CD4-positive, alpha-beta memory T cell (primary cell): ENCODE measurements around the gene TUBD1. TPM values are rescaled to one million over a fixed set of nuclear protein-coding genes. Genes with fewer than 3 reads are reported as not detected.
A peak's percentile ranks its signal among the peaks of the same experiment; 100 is the strongest.
"Not testable (repeated sequence)": the region's sequence is repeated elsewhere in the genome, so short reads cannot be mapped to it uniquely, and the experiment has no call there.

ENCODE experiments used
- CTCF ChIA-PET: fragments of 350-600 bp; sonication (Branson Sonifier 250); formaldehyde crosslinking; loops from one replicate; lab custom pipeline; 2021; ENCODE audit warnings: inconsistent platforms; ENCODE audit not compliant: partially characterized antibody; lab: Charles Lee
- POLR2A ChIA-PET: fragments of 350-600 bp; sonication (Branson Sonifier 250); formaldehyde crosslinking; loops from one replicate; lab custom pipeline; 2021; ENCODE audit not compliant: partially characterized antibody; lab: Charles Lee
- DNase-seq, 5 donors: peaks; one replicate each; pipeline versions ENCODE4 v3.0.0 to v3.0.0-alpha.2; 2020 to 2022; ENCODE audit warnings: mixed read lengths in 1 of 5
- H3K27ac ChIP-seq: one replicate; pipeline ENCODE4 v1.7.0; 2013; ENCODE audit warnings: low read depth, low read length
- H3K27me3 ChIP-seq: 2 replicates; pipeline ENCODE4 v1.7.0; 2013; ENCODE audit warnings: mild to moderate bottlenecking, low read length, moderate library complexity; ENCODE audit not compliant: insufficient read depth
- H3K36me3 ChIP-seq: 2 replicates; pipeline ENCODE4 v1.7.0; 2013; ENCODE audit warnings: mild to moderate bottlenecking, low read length, moderate library complexity; ENCODE audit not compliant: insufficient read depth
- H3K4me1 ChIP-seq: 2 replicates; pipeline ENCODE4 v1.7.0; 2013; ENCODE audit warnings: mild to moderate bottlenecking, low read length, moderate library complexity; ENCODE audit not compliant: insufficient read depth
- H3K4me3 ChIP-seq, 2 donors: one replicate each; pipeline ENCODE4 v1.7.0; 2013; ENCODE audit warnings: low read length in 2 of 2, mild to moderate bottlenecking in 1 of 2
- H3K9me3 ChIP-seq, 2 donors: one replicate each; pipeline ENCODE4 v1.7.0; 2013; ENCODE audit warnings: low read length in 2 of 2, control low read depth in 1 of 2; ENCODE audit not compliant: control insufficient read depth in 1 of 2
- H3K27ac Mint-ChIP-seq, 7 donors: one replicate each; pipeline ENCODE4 v1.8.0; 2020 to 2021; ENCODE audit warnings: mixed read lengths in 7 of 7, mild to moderate bottlenecking in 6 of 7, inconsistent platforms in 3 of 7, moderate library complexity in 3 of 7
- H3K27me3 Mint-ChIP-seq, 2 donors: one replicate each; pipeline ENCODE4 v1.8.0; 2020 to 2021; ENCODE audit warnings: mixed read lengths in 2 of 2
- H3K36me3 Mint-ChIP-seq, 2 donors: one replicate each; pipeline ENCODE4 v1.8.0; 2020 to 2021; ENCODE audit warnings: mixed read lengths in 2 of 2, inconsistent platforms in 1 of 2, mild to moderate bottlenecking in 1 of 2
- H3K4me1 Mint-ChIP-seq, 4 donors: one replicate each; pipeline ENCODE4 v1.8.0; 2020 to 2021; ENCODE audit warnings: mixed read lengths in 4 of 4, mild to moderate bottlenecking in 1 of 4
- H3K4me3 Mint-ChIP-seq, 8 donors: one replicate each; pipeline ENCODE4 v1.8.0; 2020 to 2021; ENCODE audit warnings: mixed read lengths in 8 of 8, mild to moderate bottlenecking in 7 of 8, moderate library complexity in 6 of 8, inconsistent platforms in 3 of 8
- H3K9me3 Mint-ChIP-seq, 8 donors: one replicate each; pipeline ENCODE4 v1.8.0; 2020 to 2021; ENCODE audit warnings: mixed read lengths in 8 of 8, mild to moderate bottlenecking in 5 of 8, inconsistent platforms in 3 of 8, moderate library complexity in 1 of 8
- intact Hi-C: fragments of 100-400 bp; cut with micrococcal nuclease; formaldehyde crosslinking; loops from one replicate; pipeline ENCODE4 v1.15.1; 2023
- polyA plus RNA-seq, 2 donors: library from polyadenylated mRNA; unstranded; fragments of 300-500 nt; fragmentation: Illumina TruSeq; gene quantifications; one replicate each; pipeline ENCODE4 v1.2.3, GENCODE V29; 2021
- total RNA-seq, 2 experiments: library from RNA; stranded (reverse); gene quantifications; one replicate each; pipeline ENCODE4 v1.2.3, GENCODE V29; 2021

Gene TUBD1
- total and polyA plus RNA-seq, 4 experiments from 2014 or later = 13.6 to 44.0 (median 32.5) TPM

- intact Hi-C loops = no loop called here
- Mint-ChIP-seq H3K4me3 (no peak overlapping the region), H3K36me3 (peaks cover 26 to 48% of the 10 kb centered on the region in 2 donors), H3K9me3 (no peaks in the 10 kb centered on the region), H3K27me3 (no peaks in the 10 kb centered on the region), H3K4me1 (no peaks in the 10 kb centered on the region), H3K27ac (peak overlapping the region in 1 of 7 donors; percentile 7)
- Histone ChIP-seq H3K36me3 (peaks cover 28% of the 10 kb centered on the region), H3K27ac (no peak overlapping the region), H3K9me3 (no peaks in the 10 kb centered on the region), H3K4me3 (no peak overlapping the region), H3K4me1 (no peaks in the 10 kb centered on the region), H3K27me3 (no peaks in the 10 kb centered on the region)
- POLR2A ChIA-PET = interaction anchor here (1.4 kb wide), 1 partner anchor 10 kb away, joined by 3 read pairs; no protein-coding TSS in a partner anchor
- no peak for DNase-seq
- CTCF ChIA-PET = interaction anchor here (0.8 kb wide), 1 partner anchor 125 kb away, joined by 3 read pairs; no protein-coding TSS in a partner anchor
Measured at GRCh38 chr17:59878624-59879023, 14.1 kb downstream of the TUBD1 start.

- H3K9me3 ChIP-seq = no peaks in the 10 kb centered on the region
- intact Hi-C loops = no loop called here
- POLR2A ChIA-PET = interaction anchor here (1.4 kb wide), 1 partner anchor 9 kb away, joined by 3 read pairs; no protein-coding TSS in a partner anchor
- Mint-ChIP-seq H3K27ac (peak overlapping the region in 4 of 7 donors; percentile 22 to 50 (median 31)), H3K27me3 (no peaks in the 10 kb centered on the region), H3K36me3 (peaks cover 26 to 48% of the 10 kb centered on the region in 2 donors), H3K9me3 (no peaks in the 10 kb centered on the region), H3K4me1 (no peaks in the 10 kb centered on the region), H3K4me3 (no peak overlapping the region)
- CTCF ChIA-PET = interaction anchor here (1.0 kb wide), 1 partner anchor 126 kb away, joined by 3 read pairs; no protein-coding TSS in a partner anchor
- no peaks in the 10 kb centered on the region for H3K4me1 ChIP-seq
- H3K36me3 ChIP-seq = peaks cover 27% of the 10 kb centered on the region
- H3K4me3 ChIP-seq = no peak overlapping the region
- DNase-seq = no peak
- H3K27me3 ChIP-seq = no peaks in the 10 kb centered on the region
- H3K27ac ChIP-seq = no peak overlapping the region
Measured at GRCh38 chr17:59877965-59878364, 14.8 kb downstream of the TUBD1 start.

DNA sequence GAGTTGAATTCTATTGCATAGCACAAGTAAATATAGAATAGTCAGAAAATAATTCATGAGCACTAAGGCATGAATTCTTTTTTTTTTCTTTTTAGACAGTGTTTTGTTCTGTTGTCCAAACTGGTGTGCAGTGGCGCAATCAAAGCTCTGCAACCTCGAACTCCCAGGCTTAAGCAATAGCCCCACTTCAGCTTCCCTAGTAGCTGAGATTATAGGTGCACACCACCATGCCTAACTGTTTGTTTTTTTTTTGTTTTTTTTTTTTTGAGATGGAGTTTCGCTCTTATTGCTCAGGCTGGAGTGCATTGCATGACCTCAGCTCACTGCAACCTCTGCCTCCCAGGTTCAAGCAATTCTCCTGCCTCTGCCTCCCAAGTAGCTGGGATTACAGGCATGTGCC lies 16.6 kb downstream of the TUBD1 start:
- intact Hi-C loops = no loop called here
- H3K36me3 ChIP-seq = peaks cover 23% of the 10 kb centered on the region

GRCh38 chr17:59874376-59874775 lies 18.4 kb downstream of the TUBD1 start:
- ChIA-PET POLR2A (no interaction called here), CTCF (interaction anchor here (1.4 kb wide), 1 partner anchor 120 kb away, joined by 5 read pairs; no protein-coding TSS in a partner anchor)
- Histone ChIP-seq H3K27me3 (no peaks in the 10 kb centered on the region), H3K9me3 (no peaks in the 10 kb centered on the region), H3K27ac (no peak overlapping the region), H3K4me1 (no peaks in the 10 kb centered on the region), H3K36me3 (peaks cover 17% of the 10 kb centered on the region), H3K4me3 (no peak overlapping the region)
- H3K4me1 Mint-ChIP-seq = peaks cover 0 to 2% (median under 1%) of the 10 kb centered on the region in 4 donors
- no peak for DNase-seq
- no peaks in the 10 kb centered on the region for H3K27me3 Mint-ChIP-seq
- peaks cover 23 to 46% of the 10 kb centered on the region in 2 donors for H3K36me3 Mint-ChIP-seq
- peak overlapping the region in 1 of 7 donors; percentile 41 for H3K27ac Mint-ChIP-seq
- intact Hi-C loops = no loop called here
- no peak overlapping the region for H3K4me3 Mint-ChIP-seq
- no peaks in the 10 kb centered on the region for H3K9me3 Mint-ChIP-seq

More for the DNA sequence above, 16.6 kb downstream of the TUBD1 start:
- H3K4me3 ChIP-seq = no peak overlapping the region
- no peaks in the 10 kb centered on the region for H3K27me3 ChIP-seq
- H3K27me3 Mint-ChIP-seq = no peaks in the 10 kb centered on the region
- ChIA-PET POLR2A (no interaction called here), CTCF (interaction anchor here (0.6 to 1.0 kb wide), 2 partner anchors 122 to 132 kb away, joined by 3 to 4 read pairs; no protein-coding TSS in a partner anchor)
- H3K4me3 Mint-ChIP-seq = no peak overlapping the region
- H3K27ac ChIP-seq = no peak overlapping the region
- no peaks in the 10 kb centered on the region for H3K4me1 ChIP-seq
- H3K36me3 Mint-ChIP-seq = peaks cover 30 to 44% of the 10 kb centered on the region in 2 donors
- no peaks in the 10 kb centered on the region for H3K9me3 ChIP-seq
- H3K9me3 Mint-ChIP-seq = no peaks in the 10 kb centered on the region
- peaks cover 0 to 2% (median under 1%) of the 10 kb centered on the region in 4 donors for H3K4me1 Mint-ChIP-seq
- no peak for DNase-seq
- H3K27ac Mint-ChIP-seq = no peak overlapping the region

DNA sequence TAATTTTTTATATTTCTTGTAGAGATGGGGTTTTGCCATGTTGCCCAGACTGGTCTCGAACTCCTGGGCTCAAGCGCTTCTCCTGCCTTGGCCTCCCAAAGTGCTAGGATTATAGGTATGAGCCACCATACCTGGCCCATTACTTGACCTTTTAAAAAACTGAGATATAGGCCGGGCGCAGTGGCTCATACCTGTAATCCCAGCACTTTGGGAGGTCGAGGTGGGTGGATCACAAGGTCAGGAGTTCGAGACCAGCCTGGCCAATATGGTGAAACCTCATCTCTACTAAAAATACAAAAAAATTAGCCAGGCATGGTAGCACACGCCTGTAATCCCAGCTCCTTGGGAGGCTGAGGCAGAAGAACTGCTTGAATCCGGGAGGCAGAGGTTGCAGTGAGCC lies 19.3 kb downstream of the TUBD1 start:
- H3K36me3 ChIP-seq = peaks cover 17% of the 10 kb centered on the region
- not testable (repeated sequence) for H3K9me3 Mint-ChIP-seq

GRCh38 chr17:59872351-59872750 lies 20.4 kb downstream of the TUBD1 start:
- no peaks in the 10 kb centered on the region for H3K27me3 ChIP-seq
- POLR2A ChIA-PET = no interaction called here
- peaks cover 13 to 39% of the 10 kb centered on the region in 2 donors for H3K36me3 Mint-ChIP-seq
- CTCF ChIA-PET = interaction anchor here (1.6 to 1.7 kb wide), 2 partner anchors 13 to 118 kb away, joined by 5 to 6 read pairs; no protein-coding TSS in a partner anchor
- intact Hi-C loops = no loop called here
- H3K9me3 Mint-ChIP-seq = no peaks in the 10 kb centered on the region
- H3K9me3 ChIP-seq = no peaks in the 10 kb centered on the region
- no peaks in the 10 kb centered on the region for H3K4me1 ChIP-seq
- no peak for DNase-seq
- no peak overlapping the region for H3K27ac ChIP-seq
- H3K36me3 ChIP-seq = peaks cover 8% of the 10 kb centered on the region
- H3K27me3 Mint-ChIP-seq = no peaks in the 10 kb centered on the region
- no peak overlapping the region for H3K4me3 ChIP-seq
- H3K4me3 Mint-ChIP-seq = no peak overlapping the region
- H3K27ac Mint-ChIP-seq = peak overlapping the region in 1 of 7 donors; percentile 70
- peaks cover 0 to 2% (median under 1%) of the 10 kb centered on the region in 4 donors for H3K4me1 Mint-ChIP-seq

More for the DNA sequence above, 19.3 kb downstream of the TUBD1 start:
- intact Hi-C loops, H3K4me1 ChIP-seq, DNase-seq, H3K27me3 ChIP-seq, H3K27ac ChIP-seq, CTCF ChIA-PET, H3K4me3 ChIP-seq, POLR2A ChIA-PET, H3K27me3 Mint-ChIP-seq, H3K4me3 Mint-ChIP-seq, H3K27ac Mint-ChIP-seq, H3K9me3 ChIP-seq, H3K4me1 Mint-ChIP-seq: not testable (repeated sequence)
- H3K36me3 Mint-ChIP-seq = peaks cover 23 to 44% of the 10 kb centered on the region in 2 donors

DNA sequence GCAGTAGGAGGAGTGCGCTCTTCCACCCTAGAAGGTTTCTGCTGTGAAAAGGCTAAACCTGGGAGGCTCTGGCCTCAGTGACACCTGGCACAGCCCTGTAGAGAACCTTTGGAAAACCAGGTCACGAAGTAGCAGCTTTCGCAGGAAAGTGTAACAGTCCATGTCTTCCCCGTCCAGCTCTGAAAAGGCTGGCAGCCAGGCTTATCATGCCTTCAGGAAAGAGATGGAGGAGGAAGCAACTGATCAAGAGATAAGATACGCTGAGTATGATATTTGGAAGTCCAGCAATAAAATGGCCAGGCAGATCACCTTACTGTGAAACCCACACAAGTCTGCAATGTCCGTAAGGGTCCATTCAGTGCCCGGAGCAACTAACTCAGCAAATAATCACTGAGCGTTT lies 22.3 kb downstream of the TUBD1 start:
- Histone ChIP-seq H3K27ac (no peak overlapping the region), H3K4me1 (no peaks in the 10 kb centered on the region), H3K9me3 (no peaks in the 10 kb centered on the region), H3K36me3 (peaks cover 8% of the 10 kb centered on the region), H3K4me3 (no peak overlapping the region), H3K27me3 (no peaks in the 10 kb centered on the region)
- Mint-ChIP-seq H3K4me3 (no peak overlapping the region), H3K27me3 (no peaks in the 10 kb centered on the region), H3K4me1 (peaks cover 0 to 2% (median under 1%) of the 10 kb centered on the region in 4 donors), H3K36me3 (peaks cover 17 to 33% of the 10 kb centered on the region in 2 donors), H3K27ac (peak overlapping the region in 2 of 7 donors; percentile 46 to 52), H3K9me3 (no peaks in the 10 kb centered on the region)
- CTCF ChIA-PET = interaction anchor here (0.9 to 1.6 kb wide), 2 partner anchors 17 to 116 kb away, joined by 3 to 6 read pairs; no protein-coding TSS in a partner anchor
- intact Hi-C loops = no loop called here
- POLR2A ChIA-PET = no interaction called here
- no peak for DNase-seq
